ENCODE results near the gene SERTAD3.
A peak's percentile ranks its signal among the peaks of the same experiment; 100 is the strongest.
"Not testable (repeated sequence)": the region's sequence is repeated elsewhere in the genome, so short reads cannot be mapped to it uniquely, and the experiment has no call there.

SERTAD3 gene

GRCh38 chr19:40411125-40411842 is 32.9 kb downstream of the SERTAD3 start:
- DNase-seq (ENCODE audit: low read depth): no peak

DNA sequence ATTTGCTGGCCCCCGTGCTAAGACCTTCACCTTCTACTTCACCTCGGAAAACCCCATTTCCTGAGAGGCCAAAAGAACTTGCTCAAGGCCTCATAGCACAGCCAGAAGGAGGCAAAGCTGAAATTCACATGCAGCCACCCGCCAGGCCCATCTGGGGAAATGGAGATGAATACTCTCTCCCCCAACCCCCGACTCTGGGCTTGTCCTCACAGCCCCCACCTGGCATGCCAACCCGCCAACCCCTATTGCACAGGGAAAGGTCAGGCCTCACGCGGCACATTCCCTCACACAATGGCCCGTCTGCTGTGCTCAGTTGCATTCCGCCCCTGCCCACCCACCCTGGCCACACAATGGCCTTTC is 34.1 kb downstream of the SERTAD3 start:
- no peak for DNase-seq (ENCODE audit: low read depth)

DNA sequence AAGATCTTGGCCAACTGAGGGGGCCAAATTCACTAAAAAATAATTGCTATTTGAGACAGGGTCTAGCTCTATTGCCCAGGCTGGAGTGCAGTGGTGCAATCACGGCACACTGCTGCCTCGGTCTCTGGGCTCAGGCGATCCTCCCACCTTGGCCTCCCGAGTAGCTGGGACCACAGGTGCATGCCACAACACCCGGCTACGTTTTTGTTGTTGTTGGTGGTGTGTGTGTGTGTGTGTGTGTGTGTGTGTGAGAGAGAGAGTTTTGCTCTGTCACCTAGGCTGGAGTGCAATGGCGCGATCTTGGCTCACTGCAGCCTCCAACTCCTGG is 35.6 kb downstream of the SERTAD3 start:
- not testable (repeated sequence) for DNase-seq (ENCODE audit: low read depth)

DNA sequence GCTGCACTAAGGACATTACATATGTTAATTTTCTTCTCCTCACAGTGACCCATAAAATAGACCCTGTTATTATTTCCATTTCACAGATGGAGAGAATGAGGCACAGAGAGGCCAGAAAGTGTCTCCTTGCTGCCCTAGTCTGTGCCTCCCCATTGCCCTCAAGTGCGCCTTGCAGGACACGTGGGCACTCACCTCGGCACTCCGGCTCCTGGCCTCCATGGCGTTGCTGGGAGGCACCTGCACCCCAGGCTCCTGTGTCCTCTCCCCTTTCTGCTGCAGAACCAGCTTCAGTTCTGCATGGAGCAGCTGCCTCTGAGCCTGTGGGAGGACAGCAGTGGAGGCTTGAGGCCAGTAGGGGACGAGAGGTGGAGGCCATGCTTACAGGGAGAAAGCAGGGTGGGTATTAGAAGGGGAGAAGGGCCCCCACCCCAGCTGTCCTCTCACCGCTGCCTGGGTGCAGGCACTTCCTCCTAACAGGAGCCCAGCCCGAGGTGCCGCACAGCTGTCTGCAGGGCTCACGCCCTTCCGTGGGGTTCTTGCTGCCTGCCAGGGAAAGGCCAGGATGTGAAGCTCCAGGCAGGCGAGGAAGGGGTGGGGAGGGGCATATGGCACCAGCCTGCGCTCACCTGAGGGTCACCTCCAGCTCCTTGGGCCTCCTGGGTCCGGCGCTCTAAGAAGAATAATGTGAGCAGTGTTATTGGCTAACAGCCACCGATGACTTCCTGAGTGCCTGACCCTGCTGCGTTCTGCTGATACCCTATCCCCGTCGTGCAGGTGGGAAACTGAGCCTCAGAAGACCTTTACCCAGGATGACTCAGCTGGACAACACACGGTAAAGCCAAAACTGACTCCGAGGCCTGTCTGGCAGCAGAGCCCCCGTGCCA is 36.2 kb downstream of the SERTAD3 start:
- DNase-seq (ENCODE audit: low read depth): no peak

DNA sequence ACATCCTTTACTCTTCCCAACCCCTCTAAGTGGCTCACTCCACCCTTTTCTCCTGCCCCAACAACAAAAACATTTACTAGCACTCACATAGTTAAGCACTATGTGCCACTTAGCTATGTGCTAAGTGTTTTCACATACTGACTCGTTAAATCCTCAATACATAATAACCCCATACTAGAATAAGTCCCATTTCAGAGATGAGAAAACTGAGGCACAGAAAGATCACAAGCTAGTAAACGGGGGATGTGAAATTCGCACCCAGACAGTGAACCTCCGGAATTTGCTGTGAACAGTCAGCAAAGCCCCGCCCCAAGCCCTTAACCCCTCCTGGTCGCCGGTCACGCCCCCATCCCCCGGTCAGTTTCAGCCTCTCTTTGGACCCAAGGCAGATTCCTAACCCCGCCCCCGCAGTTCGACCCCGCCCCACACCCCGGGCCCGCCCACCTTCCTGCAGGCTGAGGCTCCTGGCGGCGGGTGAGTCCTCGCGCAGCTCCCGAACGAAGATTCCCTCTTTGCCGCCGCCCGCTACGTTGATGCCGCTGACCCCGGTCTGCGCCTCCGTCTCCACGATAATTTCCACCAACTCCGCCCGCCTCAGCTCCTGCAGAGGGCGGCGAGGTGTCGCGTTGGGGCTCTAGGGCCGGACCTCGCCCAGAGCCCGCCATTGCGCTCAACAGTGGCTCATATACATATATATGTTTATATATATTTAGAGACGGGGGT is 40.7 kb downstream of the SERTAD3 start:
- DNase-seq (ENCODE audit: low read depth): peak; percentile 78

GRCh38 chr19:40400559-40400958 is 43.6 kb downstream of the SERTAD3 start:
- DNase-seq (ENCODE audit: low read depth): no peak

DNA sequence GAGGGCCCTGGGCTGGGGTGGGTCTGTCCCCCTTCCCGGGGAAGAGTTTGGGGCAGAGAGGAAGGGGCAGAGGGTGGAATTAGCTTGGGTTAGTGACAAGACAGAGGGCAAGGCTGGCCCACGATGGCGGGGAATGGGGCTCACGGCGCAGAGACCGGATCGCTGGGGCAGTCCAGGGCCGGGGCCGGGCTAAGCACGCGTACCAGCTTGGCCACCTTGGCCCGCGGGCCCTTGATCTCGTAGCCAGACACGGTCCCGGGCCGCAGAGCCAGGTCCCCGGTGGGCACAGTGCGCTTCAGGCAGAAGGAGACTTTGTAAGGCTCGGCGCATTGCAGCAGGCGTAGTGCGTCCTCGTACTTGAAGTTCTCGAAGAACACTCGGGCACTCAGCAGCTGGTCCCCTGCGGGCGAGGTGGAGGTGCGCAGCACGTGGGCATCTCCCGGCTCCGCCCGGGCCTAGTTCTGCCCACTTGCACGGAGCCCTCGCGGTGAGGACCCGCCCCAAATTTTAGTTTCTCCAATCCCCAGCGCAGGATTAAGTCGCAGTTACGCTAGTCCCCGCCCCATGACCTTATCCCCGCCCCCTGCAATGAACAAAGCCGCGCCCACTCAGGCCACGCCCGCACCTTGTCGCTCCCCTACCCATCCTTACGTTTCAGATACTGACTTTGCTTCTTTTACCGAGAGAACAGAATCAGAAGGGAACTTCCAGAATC is 45.6 kb downstream of the SERTAD3 start:
- DNase-seq (ENCODE audit: low read depth): no peak

GRCh38 chr19:40397568-40397906 is 46.6 kb downstream of the SERTAD3 start:
- DNase-seq (ENCODE audit: low read depth): no peak

- DNase-seq (ENCODE audit: low read depth): no peak
Measured at GRCh38 chr19:40396886-40397567, 47.1 kb downstream of the SERTAD3 start.

DNA sequence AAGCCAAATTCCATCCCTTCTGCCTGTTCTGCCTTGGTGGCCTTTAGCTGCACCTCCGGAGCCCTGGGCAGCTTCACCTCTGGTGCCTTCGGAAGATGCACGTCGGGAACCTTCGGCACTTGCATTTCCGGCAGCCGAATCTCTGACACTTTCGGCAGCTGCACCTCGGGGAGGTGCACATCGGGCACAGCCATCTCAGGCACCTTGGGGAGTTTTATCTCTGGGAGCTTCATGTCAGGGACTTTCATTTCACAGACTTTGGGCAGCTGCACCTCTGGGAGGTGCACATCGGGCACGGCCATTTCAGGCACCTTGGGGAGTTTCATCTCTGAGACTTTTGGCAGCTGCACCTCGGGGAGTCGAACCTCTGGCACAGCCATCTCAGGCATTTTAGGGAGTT is 48.2 kb downstream of the SERTAD3 start:
- no peak for DNase-seq (ENCODE audit: low read depth)

DNA sequence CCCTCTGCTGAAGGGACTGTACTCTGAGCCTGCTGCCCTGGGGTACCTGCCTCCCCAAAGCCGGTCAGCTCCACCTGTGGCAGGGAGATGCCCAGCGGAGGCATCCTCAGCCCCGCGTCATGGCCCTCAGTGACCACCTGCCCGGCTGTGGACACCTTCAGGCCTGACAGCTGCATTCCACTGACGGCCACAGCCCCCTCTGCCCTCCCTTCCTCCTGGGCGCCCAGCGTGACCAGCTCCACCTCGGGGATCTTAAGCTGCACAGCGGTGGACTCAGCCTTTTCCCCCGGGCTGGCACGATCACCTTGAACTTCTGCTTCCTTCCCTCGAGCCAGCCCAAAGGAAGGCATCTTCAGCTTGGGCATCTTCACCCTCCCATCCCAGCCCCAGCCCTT is 49.3 kb downstream of the SERTAD3 start:
- DNase-seq (ENCODE audit: low read depth): no peak

GRCh38 chr19:40393894-40394815 is 50.0 kb downstream of the SERTAD3 start:
- no peak for DNase-seq (ENCODE audit: low read depth)

DNA sequence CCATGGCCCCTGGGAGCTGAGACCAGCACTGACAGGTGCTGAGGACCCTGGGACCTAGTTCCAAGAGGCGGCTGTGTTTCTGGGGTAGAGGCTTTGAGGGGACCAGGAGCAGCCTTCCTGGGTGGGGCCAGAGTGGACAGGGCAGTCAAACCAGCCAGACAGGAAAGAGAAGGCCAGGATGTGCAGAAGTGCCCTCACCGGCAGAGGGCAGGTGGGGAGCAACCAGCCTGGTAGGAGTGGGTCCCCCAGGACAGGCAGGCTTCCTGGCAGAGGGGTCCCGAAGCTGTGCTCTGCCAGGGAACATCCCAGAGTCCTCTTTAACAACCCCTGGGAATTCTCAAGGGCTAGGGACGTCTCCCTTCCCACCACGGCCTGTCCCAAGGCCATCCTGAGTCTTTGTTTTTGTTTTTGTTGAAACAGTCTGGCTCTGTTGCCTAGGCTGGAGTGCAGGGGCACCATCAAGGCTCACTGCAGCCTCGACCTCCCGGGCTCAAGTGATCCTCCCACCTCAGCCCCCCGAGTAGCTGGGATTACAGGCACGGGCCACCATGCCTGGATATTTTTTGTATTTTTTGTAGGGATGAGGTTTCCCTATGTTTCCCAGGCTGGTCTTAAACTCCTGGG is 51.1 kb downstream of the SERTAD3 start:
- DNase-seq (ENCODE audit: low read depth): no peak

DNA sequence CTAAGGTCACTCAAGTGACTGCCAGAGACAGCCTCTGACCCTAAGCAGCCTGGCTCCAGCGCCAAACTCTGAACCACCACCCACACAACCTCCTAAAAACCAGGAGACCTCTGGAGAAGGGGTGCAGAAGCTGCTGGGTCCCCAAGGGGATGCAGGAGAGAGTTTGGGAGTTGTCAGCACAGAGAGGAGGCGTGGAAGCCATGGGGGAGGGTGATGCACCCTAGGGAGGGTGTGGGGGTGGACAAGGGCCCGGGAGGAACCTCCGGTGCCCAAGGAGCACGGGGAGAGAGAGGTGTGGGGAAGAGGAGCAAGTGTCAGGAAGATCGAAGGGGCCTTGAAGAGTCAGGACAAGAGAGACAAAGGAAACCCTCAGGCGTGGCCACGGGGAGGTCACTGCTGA is 52.0 kb downstream of the SERTAD3 start:
- DNase-seq (ENCODE audit: low read depth): no peak

All from fibroblast of the conjunctiva (primary cell).